Progenitor cell of endocrine pancreas (in vitro differentiated cells): ENCODE results near the gene ZNF184. TPM values are rescaled to one million over a fixed set of nuclear protein-coding genes. Genes with fewer than 3 reads are reported as not detected.

Experiments
- DNase-seq: peaks from one replicate; pipeline ENCODE4 v3.0.0; 2021; ENCODE audit warnings: low spot score; ENCODE audit not compliant: unreplicated experiment
- H3K27ac Mint-ChIP-seq: 2 replicates; pipeline ENCODE4 v1.8.0; 2021; ENCODE audit warnings: mild to moderate bottlenecking, moderate library complexity, mixed read lengths
- H3K27me3 Mint-ChIP-seq: 2 replicates; pipeline ENCODE4 v1.8.0; 2021; ENCODE audit warnings: mixed read lengths
- H3K36me3 Mint-ChIP-seq: 2 replicates; pipeline ENCODE4 v1.8.0; 2022; ENCODE audit warnings: mixed read lengths; ENCODE audit not compliant: insufficient read depth
- H3K4me1 Mint-ChIP-seq: 2 replicates; pipeline ENCODE4 v1.8.0; 2021; ENCODE audit warnings: low read depth, mixed read lengths
- H3K4me3 Mint-ChIP-seq: 2 replicates; pipeline ENCODE4 v1.8.0; 2021; ENCODE audit warnings: low read depth, mild to moderate bottlenecking, moderate library complexity, mixed read lengths
- H3K9me3 Mint-ChIP-seq: 2 replicates; pipeline ENCODE4 v1.8.0; 2021; ENCODE audit warnings: low read depth, mixed read lengths
- long read RNA-seq: library from polyadenylated mRNA; unstranded; transcript quantifications from one replicate; pipeline ENCODE4 v2.0.0, GENCODE V29; 2020
- total RNA-seq: library from RNA; stranded (reverse); gene quantifications from 2 replicates; pipeline ENCODE4 v1.2.1, GENCODE V29; 2021
- TF ChIP-seq, protein P1 (sequence below): fragments of 200-600 bp; sonication (generic); IDR thresholded peaks from one replicate; pipeline ENCODE4 v1.5.0; 2021; ENCODE audit warnings: antibody characterized with exemption, mild to moderate bottlenecking; ENCODE audit not compliant: unreplicated experiment

ZNF184 gene
- 17.9 and 18.5 TPM in 2 replicates for total RNA-seq
- long read RNA-seq, transcript ZNF184-201 (6 exons, 3,101 nt): major isoform, 16 of 131 reads
- long read RNA-seq, transcript ZNF184-202 (6 exons, 2,899 nt): major isoform, 16 of 131 reads
- long read RNA-seq, partial matches to known transcripts: 14 of 131 reads
- long read RNA-seq, other reads (novel, unspliced or antisense): 85 of 131 reads

- Mint-ChIP-seq H3K4me3 (peak within 1 kb of the TSS; percentile 84), H3K27me3 (peaks cover 4% of the 10 kb centered on the region), H3K4me1 (peaks cover 24% of the 10 kb centered on the region), H3K27ac (peak within 1 kb of the TSS; percentile 99), H3K36me3 (peaks cover 23% of the 10 kb centered on the region), H3K9me3 (peaks cover 4% of the 10 kb centered on the region)
- TF ChIP-seq, protein P1, sequence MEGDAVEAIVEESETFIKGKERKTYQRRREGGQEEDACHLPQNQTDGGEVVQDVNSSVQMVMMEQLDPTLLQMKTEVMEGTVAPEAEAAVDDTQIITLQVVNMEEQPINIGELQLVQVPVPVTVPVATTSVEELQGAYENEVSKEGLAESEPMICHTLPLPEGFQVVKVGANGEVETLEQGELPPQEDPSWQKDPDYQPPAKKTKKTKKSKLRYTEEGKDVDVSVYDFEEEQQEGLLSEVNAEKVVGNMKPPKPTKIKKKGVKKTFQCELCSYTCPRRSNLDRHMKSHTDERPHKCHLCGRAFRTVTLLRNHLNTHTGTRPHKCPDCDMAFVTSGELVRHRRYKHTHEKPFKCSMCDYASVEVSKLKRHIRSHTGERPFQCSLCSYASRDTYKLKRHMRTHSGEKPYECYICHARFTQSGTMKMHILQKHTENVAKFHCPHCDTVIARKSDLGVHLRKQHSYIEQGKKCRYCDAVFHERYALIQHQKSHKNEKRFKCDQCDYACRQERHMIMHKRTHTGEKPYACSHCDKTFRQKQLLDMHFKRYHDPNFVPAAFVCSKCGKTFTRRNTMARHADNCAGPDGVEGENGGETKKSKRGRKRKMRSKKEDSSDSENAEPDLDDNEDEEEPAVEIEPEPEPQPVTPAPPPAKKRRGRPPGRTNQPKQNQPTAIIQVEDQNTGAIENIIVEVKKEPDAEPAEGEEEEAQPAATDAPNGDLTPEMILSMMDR: peak; percentile 24
- DNase-seq: peak; percentile 95
Observed at GRCh38 chr6:27472617-27473400, at the start of gene ZNF184. ZNF184 (minus strand) TSS chr6:27473105; CDS start chr6:27472294, 811 bp downstream.

DNA sequence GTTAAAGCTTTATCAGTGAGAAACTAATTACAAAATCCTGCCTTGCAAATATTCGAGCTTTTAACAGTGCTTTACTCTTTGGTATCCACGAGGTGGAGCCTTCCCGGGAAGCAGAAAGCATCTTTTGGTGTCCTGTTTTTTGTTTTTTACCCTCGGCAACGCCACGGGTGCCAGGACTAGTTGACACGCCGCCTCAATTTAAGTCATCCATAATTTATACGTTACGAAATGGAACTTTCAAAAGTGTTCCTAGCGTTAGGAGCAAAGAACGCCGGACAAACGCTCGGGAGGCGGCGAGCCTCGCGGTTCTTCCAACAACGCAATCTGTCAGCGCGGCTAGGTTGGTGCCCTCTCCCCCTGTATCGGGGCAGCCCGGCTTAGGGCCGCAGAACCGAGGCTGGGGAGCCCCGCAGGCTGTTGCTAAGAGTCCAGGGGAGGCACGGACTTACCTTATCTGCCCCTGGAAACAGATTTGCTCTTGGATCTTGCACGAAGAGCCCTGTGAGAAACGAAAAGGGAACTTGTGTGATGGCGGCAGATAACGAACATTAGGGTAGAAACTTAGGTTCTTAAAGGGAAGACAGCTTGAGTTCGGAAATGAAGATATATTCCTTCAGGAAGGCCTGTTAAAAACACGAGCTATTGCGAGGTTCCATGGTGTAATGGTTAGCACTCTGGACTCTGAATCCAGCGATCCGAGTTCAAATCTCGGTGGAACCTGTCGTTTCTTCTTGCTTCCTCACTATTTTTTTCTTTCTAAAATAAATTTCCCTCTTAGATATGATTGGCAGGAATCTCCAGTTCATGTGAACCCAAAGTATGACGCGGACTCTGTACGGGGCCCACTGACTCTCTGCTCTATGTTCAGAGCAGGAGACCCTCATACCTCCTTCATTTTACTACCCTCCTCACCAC is 46.2 kb upstream of the ZNF184 start:
- H3K36me3 Mint-ChIP-seq: no peaks in the 10 kb centered on the region
- H3K27ac Mint-ChIP-seq: peak overlapping the region; percentile 93
- no peaks in the 10 kb centered on the region for H3K9me3 Mint-ChIP-seq
- TF ChIP-seq, protein P1: peak; percentile 87
- H3K4me3 Mint-ChIP-seq: peak overlapping the region; percentile 83
- peak; percentile 27 for DNase-seq
- peaks cover 2% of the 10 kb centered on the region for H3K4me1 Mint-ChIP-seq
- H3K27me3 Mint-ChIP-seq: peaks cover 21% of the 10 kb centered on the region

- H3K27me3 Mint-ChIP-seq: peaks cover 23% of the 10 kb centered on the region
- no peak for DNase-seq
- TF ChIP-seq, protein P1: no peak
- no peak overlapping the region for H3K27ac Mint-ChIP-seq
- no peaks in the 10 kb centered on the region for H3K36me3 Mint-ChIP-seq
- no peaks in the 10 kb centered on the region for H3K9me3 Mint-ChIP-seq
- peak overlapping the region; percentile 83 for H3K4me3 Mint-ChIP-seq
- H3K4me1 Mint-ChIP-seq: peaks cover 2% of the 10 kb centered on the region
Observed at GRCh38 chr6:27517928-27518787, 45.3 kb upstream of the ZNF184 start.

DNA sequence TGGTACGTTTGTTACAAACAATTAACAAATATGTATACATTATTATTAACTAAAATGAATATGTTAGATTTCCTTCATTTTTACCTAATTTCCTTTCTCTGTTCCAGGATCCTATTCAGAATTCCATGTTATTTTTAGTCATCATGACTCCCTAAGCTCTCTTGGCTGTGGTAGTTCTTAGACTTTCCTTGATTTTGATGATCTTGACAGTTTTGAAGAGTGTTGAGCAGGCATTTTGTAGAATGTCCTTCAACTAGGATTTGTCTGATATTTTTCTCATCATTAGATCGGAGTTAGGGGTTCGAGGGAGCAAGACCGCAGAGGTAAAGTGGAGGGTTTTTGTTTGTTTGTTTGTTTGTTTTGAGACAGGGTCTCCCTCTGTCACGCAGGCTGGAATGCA is 44.3 kb upstream of the ZNF184 start:
- no peak overlapping the region for H3K27ac Mint-ChIP-seq
- H3K4me3 Mint-ChIP-seq: no peak overlapping the region
- peaks cover 29% of the 10 kb centered on the region for H3K27me3 Mint-ChIP-seq
- no peaks in the 10 kb centered on the region for H3K36me3 Mint-ChIP-seq
- TF ChIP-seq, protein P1: no peak
- H3K9me3 Mint-ChIP-seq: no peaks in the 10 kb centered on the region
- peaks cover 2% of the 10 kb centered on the region for H3K4me1 Mint-ChIP-seq
- DNase-seq: no peak
